DOHH2 (cell line): ENCODE results near the gene TRIM43B.
"Not testable (repeated sequence)": the region's sequence is repeated elsewhere in the genome, so short reads cannot be mapped to it uniquely, and the experiment has no call there.

ENCODE experiments used
- EZH2phosphoT487 ChIP-seq: fragments of 200-600 bp; sonication (generic); IDR thresholded peaks from 2 replicates; pipeline ENCODE4 v1.6.1; 2017; ENCODE audit warnings: borderline replicate concordance, mild to moderate bottlenecking, antibody characterized with exemption, low read length, moderate library complexity, mixed read lengths
- TF ChIP-seq, protein P1 (sequence below): fragments of 200-600 bp; sonication (generic); IDR thresholded peaks from one replicate; pipeline ENCODE4 v1.5.1; 2014; ENCODE audit warnings: antibody characterized with exemption, mild to moderate bottlenecking, low read depth, low read length; ENCODE audit not compliant: poor library complexity, severe bottlenecking

GRCh38 chr2:95435162-95435871, 49.2 kb downstream of the TRIM43B start:
- TF ChIP-seq, protein P1, sequence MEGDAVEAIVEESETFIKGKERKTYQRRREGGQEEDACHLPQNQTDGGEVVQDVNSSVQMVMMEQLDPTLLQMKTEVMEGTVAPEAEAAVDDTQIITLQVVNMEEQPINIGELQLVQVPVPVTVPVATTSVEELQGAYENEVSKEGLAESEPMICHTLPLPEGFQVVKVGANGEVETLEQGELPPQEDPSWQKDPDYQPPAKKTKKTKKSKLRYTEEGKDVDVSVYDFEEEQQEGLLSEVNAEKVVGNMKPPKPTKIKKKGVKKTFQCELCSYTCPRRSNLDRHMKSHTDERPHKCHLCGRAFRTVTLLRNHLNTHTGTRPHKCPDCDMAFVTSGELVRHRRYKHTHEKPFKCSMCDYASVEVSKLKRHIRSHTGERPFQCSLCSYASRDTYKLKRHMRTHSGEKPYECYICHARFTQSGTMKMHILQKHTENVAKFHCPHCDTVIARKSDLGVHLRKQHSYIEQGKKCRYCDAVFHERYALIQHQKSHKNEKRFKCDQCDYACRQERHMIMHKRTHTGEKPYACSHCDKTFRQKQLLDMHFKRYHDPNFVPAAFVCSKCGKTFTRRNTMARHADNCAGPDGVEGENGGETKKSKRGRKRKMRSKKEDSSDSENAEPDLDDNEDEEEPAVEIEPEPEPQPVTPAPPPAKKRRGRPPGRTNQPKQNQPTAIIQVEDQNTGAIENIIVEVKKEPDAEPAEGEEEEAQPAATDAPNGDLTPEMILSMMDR = not testable (repeated sequence)
- not testable (repeated sequence) for TF ChIP-seq EZH2phosphoT487
